ENCODE data around the gene ARL3.
"Not testable (repeated sequence)": the region's sequence is repeated elsewhere in the genome, so short reads cannot be mapped to it uniquely, and the experiment has no call there.

Gene ARL3

GRCh38 chr10:102743078-102743587, 28.9 kb upstream of the ARL3 start:
- Histone ChIP-seq H4K91ac (ENCODE audit: low read length) (peak overlapping the region; percentile 18), H2AFZ (ENCODE audit: low read depth, low read length) (peak overlapping the region; percentile 36), H2BK5ac (ENCODE audit: low read depth, low read length, poor library complexity, severe bottlenecking) (no peak overlapping the region), H3K4me3 (ENCODE audit: insufficient read depth in 1 of 2, low read depth in 1 of 2, low read length in 2 of 2) (peak overlapping the region in 1 of 2 experiments; percentile 33), H2BK15ac (ENCODE audit: low read depth, poor library complexity, severe bottlenecking) (no peak overlapping the region), H3K4me1 (ENCODE audit: control insufficient read depth, insufficient read depth, low read depth, low read length) (peaks cover 15% of the 10 kb centered on the region), H2AK5ac (ENCODE audit: low read length, severe bottlenecking) (peak overlapping the region; percentile 21), H4K8ac (ENCODE audit: low read length) (peak overlapping the region; percentile 21), H3K9me3 (ENCODE audit: control insufficient read depth, low read length) (no peaks in the 10 kb centered on the region), H3K18ac (ENCODE audit: low read depth in 1 of 2, low read length in 2 of 2) (peak overlapping the region in 1 of 2 experiments; percentile 33), H3K4ac (ENCODE audit: low read depth in 1 of 2, low read length in 2 of 2) (peak overlapping the region; percentile 27 to 65), H3K27ac (ENCODE audit: low read length, poor library complexity, severe bottlenecking) (no peak overlapping the region), H3K27me3 (ENCODE audit: control insufficient read depth in 1 of 2, insufficient read depth in 1 of 2, low read length in 2 of 2) (no peaks in the 10 kb centered on the region), H2BK120ac (ENCODE audit: low read depth, low read length) (no peak overlapping the region), H3K9ac (ENCODE audit: low read length) (peak overlapping the region; percentile 39), H3K23ac (ENCODE audit: low read length in 2 of 2) (no peak overlapping the region), H3K36me3 (ENCODE audit: control insufficient read depth in 1 of 2, insufficient read depth in 2 of 2, low read depth in 1 of 2, low read length in 2 of 2) (peaks cover 0 to 4% of the 10 kb centered on the region in 2 experiments), H3K14ac (ENCODE audit: low read length in 2 of 2) (no peak overlapping the region), H2BK12ac (ENCODE audit: low read length in 2 of 2) (no peak overlapping the region), H3K4me2 (ENCODE audit: low read length, poor library complexity, severe bottlenecking) (peak overlapping the region; percentile 15), H3K79me1 (replicated peaks; ENCODE audit: low read length, poor library complexity, severe bottlenecking) (peaks cover under 1% of the 10 kb centered on the region)
- DNase-seq, result no peak
- WGBS, result 39% methylated on average over 7 of the region's 7 CpGs

GRCh38 chr10:102742313-102742712, 28.1 kb upstream of the ARL3 start:
- not testable (repeated sequence) for H2AFZ ChIP-seq (ENCODE audit: low read depth, low read length)

GRCh38 chr10:102741726-102742237, 27.6 kb upstream of the ARL3 start:
- no peak for DNase-seq
- Histone ChIP-seq H2AFZ (ENCODE audit: low read depth, low read length) (no peak overlapping the region), H3K36me3 (ENCODE audit: control insufficient read depth in 1 of 2, insufficient read depth in 2 of 2, low read depth in 1 of 2, low read length in 2 of 2) (peaks cover 2 to 5% of the 10 kb centered on the region in 2 experiments), H3K4ac (ENCODE audit: low read depth in 1 of 2, low read length in 2 of 2) (no peak overlapping the region), H2BK15ac (ENCODE audit: low read depth, poor library complexity, severe bottlenecking) (no peak overlapping the region), H2BK120ac (ENCODE audit: low read depth, low read length) (no peak overlapping the region), H4K91ac (ENCODE audit: low read length) (no peak overlapping the region), H3K79me1 (replicated peaks; ENCODE audit: low read length, poor library complexity, severe bottlenecking) (no peaks in the 10 kb centered on the region), H3K4me1 (ENCODE audit: control insufficient read depth, insufficient read depth, low read depth, low read length) (peaks cover 12% of the 10 kb centered on the region), H2BK12ac (ENCODE audit: low read length in 2 of 2) (no peak overlapping the region), H2BK5ac (ENCODE audit: low read depth, low read length, poor library complexity, severe bottlenecking) (no peak overlapping the region), H2AK5ac (ENCODE audit: low read length, severe bottlenecking) (no peak overlapping the region), H4K8ac (ENCODE audit: low read length) (no peak overlapping the region), H3K9ac (ENCODE audit: low read length) (no peak overlapping the region), H3K18ac (ENCODE audit: low read depth in 1 of 2, low read length in 2 of 2) (no peak overlapping the region), H3K4me3 (ENCODE audit: insufficient read depth in 1 of 2, low read depth in 1 of 2, low read length in 2 of 2) (no peak overlapping the region), H3K27me3 (ENCODE audit: control insufficient read depth in 1 of 2, insufficient read depth in 1 of 2, low read length in 2 of 2) (no peaks in the 10 kb centered on the region), H3K14ac (ENCODE audit: low read length in 2 of 2) (no peak overlapping the region), H3K23ac (ENCODE audit: low read length in 2 of 2) (no peak overlapping the region), H3K4me2 (ENCODE audit: low read length, poor library complexity, severe bottlenecking) (no peak overlapping the region), H3K27ac (ENCODE audit: low read length, poor library complexity, severe bottlenecking) (no peak overlapping the region), H3K9me3 (ENCODE audit: control insufficient read depth, low read length) (no peaks in the 10 kb centered on the region)
- no CpG with 5 or more reads among the region's 2 CpGs for WGBS

More at GRCh38 chr10:102742313-102742712, 28.1 kb upstream of the ARL3 start:
- H3K9ac ChIP-seq (ENCODE audit: low read length); H3K4me3 ChIP-seq (ENCODE audit: insufficient read depth in 1 of 2, low read depth in 1 of 2, low read length in 2 of 2); H3K27me3 ChIP-seq (ENCODE audit: control insufficient read depth in 1 of 2, insufficient read depth in 1 of 2, low read length in 2 of 2); H2BK120ac ChIP-seq (ENCODE audit: low read depth, low read length); H3K23ac ChIP-seq (ENCODE audit: low read length in 2 of 2); H3K14ac ChIP-seq (ENCODE audit: low read length in 2 of 2); H3K18ac ChIP-seq (ENCODE audit: low read depth in 1 of 2, low read length in 2 of 2); H3K27ac ChIP-seq (ENCODE audit: low read length, poor library complexity, severe bottlenecking); H3K4me2 ChIP-seq (ENCODE audit: low read length, poor library complexity, severe bottlenecking); H3K4ac ChIP-seq (ENCODE audit: low read depth in 1 of 2, low read length in 2 of 2); H2BK5ac ChIP-seq (ENCODE audit: low read depth, low read length, poor library complexity, severe bottlenecking); H3K9me3 ChIP-seq (ENCODE audit: control insufficient read depth, low read length); DNase-seq; H2BK15ac ChIP-seq (ENCODE audit: low read depth, poor library complexity, severe bottlenecking); H3K36me3 ChIP-seq (ENCODE audit: control insufficient read depth in 1 of 2, insufficient read depth in 2 of 2, low read depth in 1 of 2, low read length in 2 of 2); H3K79me1 ChIP-seq (replicated peaks; ENCODE audit: low read length, poor library complexity, severe bottlenecking); H2BK12ac ChIP-seq (ENCODE audit: low read length in 2 of 2); H4K91ac ChIP-seq (ENCODE audit: low read length); H2AK5ac ChIP-seq (ENCODE audit: low read length, severe bottlenecking); H4K8ac ChIP-seq (ENCODE audit: low read length): not testable (repeated sequence)
- peaks cover 15% of the 10 kb centered on the region for H3K4me1 ChIP-seq (ENCODE audit: control insufficient read depth, insufficient read depth, low read depth, low read length)
- 99% methylated on average over 5 of the region's 5 CpGs for WGBS

- H3K79me1 ChIP-seq (replicated peaks; ENCODE audit: low read length, poor library complexity, severe bottlenecking), result no peaks in the 10 kb centered on the region
- WGBS, result 80% methylated on average over 2 of the region's 2 CpGs
- no peak for DNase-seq
- peaks cover 8% of the 10 kb centered on the region for H3K4me1 ChIP-seq (ENCODE audit: control insufficient read depth, insufficient read depth, low read depth, low read length)
- no peak overlapping the region for H3K4me2 ChIP-seq (ENCODE audit: low read length, poor library complexity, severe bottlenecking)
- no peak overlapping the region for H3K23ac ChIP-seq (ENCODE audit: low read length in 2 of 2)
- no peak overlapping the region for H2BK120ac ChIP-seq (ENCODE audit: low read depth, low read length)
- no peak overlapping the region for H3K14ac ChIP-seq (ENCODE audit: low read length in 2 of 2)
- no peak overlapping the region for H3K27ac ChIP-seq (ENCODE audit: low read length, poor library complexity, severe bottlenecking)
- no peak overlapping the region for H3K9ac ChIP-seq (ENCODE audit: low read length)
- no peak overlapping the region for H2AK5ac ChIP-seq (ENCODE audit: low read length, severe bottlenecking)
- H2BK5ac ChIP-seq (ENCODE audit: low read depth, low read length, poor library complexity, severe bottlenecking), result no peak overlapping the region
- H3K9me3 ChIP-seq (ENCODE audit: control insufficient read depth, low read length), result no peaks in the 10 kb centered on the region
- H2BK15ac ChIP-seq (ENCODE audit: low read depth, poor library complexity, severe bottlenecking), result no peak overlapping the region
- no peak overlapping the region for H2BK12ac ChIP-seq (ENCODE audit: low read length in 2 of 2)
- no peaks in the 10 kb centered on the region for H3K27me3 ChIP-seq (ENCODE audit: control insufficient read depth in 1 of 2, insufficient read depth in 1 of 2, low read length in 2 of 2)
- H4K8ac ChIP-seq (ENCODE audit: low read length), result no peak overlapping the region
- no peak overlapping the region for H3K4ac ChIP-seq (ENCODE audit: low read depth in 1 of 2, low read length in 2 of 2)
- no peak overlapping the region for H3K4me3 ChIP-seq (ENCODE audit: insufficient read depth in 1 of 2, low read depth in 1 of 2, low read length in 2 of 2)
- no peak overlapping the region for H2AFZ ChIP-seq (ENCODE audit: low read depth, low read length)
- H4K91ac ChIP-seq (ENCODE audit: low read length), result no peak overlapping the region
- no peak overlapping the region for H3K18ac ChIP-seq (ENCODE audit: low read depth in 1 of 2, low read length in 2 of 2)
- peaks cover 5 to 14% of the 10 kb centered on the region in 2 experiments for H3K36me3 ChIP-seq (ENCODE audit: control insufficient read depth in 1 of 2, insufficient read depth in 2 of 2, low read depth in 1 of 2, low read length in 2 of 2)
These were observed 26.0 kb upstream of the ARL3 start for GRCh38 chr10:102740229-102740628.
